HG03039 (cell line): Measurements from ENCODE around the gene MZT2B.
"Not testable (repeated sequence)": the region's sequence is repeated elsewhere in the genome, so short reads cannot be mapped to it uniquely, and the experiment has no call there.

Source experiments
- ATAC-seq: cut with Tn5 transposase; IDR thresholded peaks from one replicate; pipeline ENCODE4 v1.9.1; 2021; ENCODE audit warnings: mild to moderate bottlenecking, moderate library complexity; ENCODE audit not compliant: unreplicated experiment

MZT2B gene

DNA sequence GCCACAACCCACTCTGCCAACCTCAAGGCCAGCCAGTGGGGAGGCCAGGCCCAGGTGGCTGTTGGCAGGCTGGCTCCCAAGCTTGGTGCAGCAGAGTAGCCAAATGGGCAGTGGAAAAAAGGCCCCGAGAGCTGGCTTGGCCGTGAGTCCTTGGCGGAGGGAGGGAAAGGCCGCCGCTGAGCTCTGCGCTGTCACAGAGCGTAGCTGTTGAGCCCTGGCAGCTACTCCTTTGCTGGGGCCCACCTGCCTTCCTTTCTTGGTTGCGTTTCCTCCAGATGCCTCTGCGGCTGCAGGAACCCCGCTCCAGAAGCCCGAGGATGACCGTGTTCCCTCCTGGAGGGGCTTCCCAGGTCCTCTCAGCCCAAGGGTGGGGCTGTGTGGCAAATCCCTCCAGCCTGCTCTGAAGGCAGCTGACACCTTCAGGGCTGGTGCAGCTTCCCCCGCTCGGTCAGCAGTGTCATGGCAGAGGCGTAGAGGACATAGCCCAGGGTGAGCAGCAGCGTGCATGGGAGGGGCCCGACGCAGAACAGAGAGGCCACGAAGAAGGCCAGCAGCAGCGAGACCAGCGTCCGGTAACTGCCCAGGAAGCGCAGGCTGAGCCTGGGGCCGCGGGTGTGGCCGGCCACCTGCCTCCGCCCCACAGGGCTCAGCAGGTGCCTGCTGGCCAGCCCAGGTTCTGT is 29.8 kb upstream of the MZT2B start:
- not testable (repeated sequence) for ATAC-seq

DNA sequence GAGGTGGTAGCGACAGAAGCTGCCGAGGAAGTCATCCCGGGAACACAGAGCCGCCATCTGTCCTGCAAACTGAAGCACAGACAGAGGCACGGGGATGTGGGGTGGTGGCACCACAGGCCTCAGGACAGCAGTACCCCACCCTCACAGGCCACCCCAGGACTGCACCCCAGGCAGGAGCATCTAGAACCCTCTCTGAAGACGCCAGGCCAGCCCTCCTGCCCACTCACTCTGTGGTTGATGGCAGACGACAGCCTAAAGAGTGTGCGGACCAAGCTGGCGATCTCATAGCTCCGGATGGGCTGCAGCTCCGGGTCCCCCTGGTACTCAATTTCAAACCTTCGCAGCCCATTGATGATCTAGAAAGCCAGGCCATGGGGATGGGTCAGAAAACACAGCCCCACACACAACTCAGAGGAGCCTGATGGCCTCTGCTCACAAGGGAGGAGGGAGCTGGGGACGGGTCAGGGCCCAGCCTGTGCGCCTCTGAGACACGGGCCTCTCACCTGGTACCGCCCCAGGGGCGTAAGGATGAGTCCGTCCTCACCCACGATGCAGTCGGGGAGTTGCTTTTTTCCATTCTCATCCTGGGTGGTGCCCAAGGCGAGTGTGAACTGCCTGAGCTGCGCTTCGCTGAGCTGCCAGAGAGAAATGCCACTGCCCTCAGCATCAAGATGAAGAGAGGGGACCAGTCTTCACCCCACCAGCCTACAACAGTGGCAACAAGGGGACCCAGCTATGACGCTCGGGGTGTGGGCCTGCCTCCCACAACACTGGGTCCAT is 29.1 kb upstream of the MZT2B start:
- no peak for ATAC-seq

DNA sequence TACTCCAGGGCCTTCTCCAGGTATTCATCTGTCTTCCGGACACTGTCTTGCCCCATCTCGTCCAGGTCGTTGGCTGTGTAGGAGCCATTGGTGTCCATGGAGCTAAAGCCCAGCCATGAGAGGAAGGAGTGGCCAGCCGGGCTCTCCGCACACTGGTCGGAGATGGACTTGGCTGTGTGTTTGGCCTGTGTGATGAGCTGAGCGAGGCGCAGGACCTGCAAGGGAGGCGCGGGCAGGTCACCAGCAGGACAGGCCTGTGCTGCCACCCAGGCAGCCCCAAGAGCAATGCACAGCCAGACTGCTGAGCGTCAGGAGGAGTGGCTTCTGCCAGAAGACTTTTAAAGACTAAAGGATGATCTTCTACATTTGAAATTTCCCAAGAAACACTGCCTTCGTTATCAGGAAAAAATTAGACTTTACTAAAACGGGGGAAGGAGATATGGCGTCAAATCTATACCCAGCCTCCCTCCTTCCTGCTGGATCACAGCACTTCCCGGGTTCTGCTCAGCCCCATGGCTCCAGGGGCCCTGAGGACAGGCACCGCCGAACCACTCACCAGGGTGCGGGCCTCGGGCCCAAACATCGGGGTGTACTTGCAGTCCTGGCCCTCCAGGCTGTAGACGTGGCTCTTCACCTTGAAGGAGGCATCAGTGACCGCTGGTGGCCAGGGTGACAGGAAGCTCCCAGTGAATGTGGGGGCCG is 28.2 kb upstream of the MZT2B start:
- ATAC-seq, result not testable (repeated sequence)

DNA sequence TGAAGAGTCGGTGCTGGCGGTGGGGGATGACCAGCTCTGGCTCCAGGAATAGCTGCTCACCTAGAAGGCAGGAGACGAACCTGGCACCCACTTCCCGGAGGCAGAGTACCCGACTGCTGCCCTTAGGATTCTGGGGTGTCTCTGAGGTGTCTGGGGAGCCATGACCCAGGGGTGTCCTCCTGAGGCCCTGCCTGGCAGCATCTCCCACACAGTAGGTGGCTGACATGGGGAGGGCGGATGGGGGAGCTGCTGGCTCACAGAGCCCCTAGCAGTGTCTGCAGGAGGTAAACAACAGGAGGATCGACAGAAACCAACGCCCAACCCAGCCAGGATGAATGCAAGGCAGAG is 27.7 kb upstream of the MZT2B start:
- not testable (repeated sequence) for ATAC-seq

DNA sequence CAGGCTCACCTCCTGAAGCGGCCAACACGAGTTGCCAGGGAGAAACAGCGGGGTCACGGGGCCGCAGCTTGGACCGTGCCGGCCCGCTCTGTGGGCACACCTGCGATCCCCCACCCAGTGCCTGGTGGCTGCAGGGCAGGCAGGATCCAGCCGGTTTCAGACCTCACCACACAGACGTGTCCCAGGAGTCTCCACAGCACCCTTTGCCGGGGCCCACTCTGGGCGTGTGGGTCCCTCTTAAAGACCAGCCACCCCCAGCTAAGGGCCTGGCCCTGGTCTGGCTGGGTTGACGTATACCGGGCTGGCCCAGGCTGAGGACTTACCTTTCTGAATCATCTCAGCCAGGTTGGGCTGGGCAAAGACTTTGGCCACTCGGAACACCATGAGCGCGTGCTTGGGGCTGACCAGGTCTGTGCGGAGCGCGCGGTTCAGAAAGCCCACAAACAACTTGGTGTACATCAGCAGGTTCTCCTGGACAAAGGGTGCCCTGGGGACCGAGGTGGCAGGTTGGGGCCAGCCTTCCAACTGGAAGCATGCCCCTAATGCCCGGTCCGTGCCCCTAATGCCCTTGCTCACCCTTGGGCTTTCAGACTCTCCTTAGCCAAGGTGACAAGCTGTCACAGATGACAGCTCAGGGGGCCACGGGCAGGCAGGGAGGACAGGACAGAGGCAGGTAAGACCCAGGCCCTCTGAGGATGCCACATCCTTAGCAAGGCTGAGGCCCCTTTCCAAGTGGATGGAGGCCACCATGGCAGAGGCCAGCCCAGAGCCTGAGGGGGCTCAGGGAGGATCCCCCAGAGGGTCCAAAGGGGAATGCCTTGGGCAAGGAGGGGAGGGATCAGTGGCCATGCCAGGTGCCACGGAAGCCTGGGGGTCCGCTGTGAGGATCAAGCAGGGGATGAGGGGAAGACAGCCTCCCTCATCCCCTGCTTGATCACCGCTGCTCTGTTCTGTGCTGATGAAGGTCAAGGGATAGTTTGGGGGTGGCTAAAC is 27.0 kb upstream of the MZT2B start:
- no peak for ATAC-seq

DNA sequence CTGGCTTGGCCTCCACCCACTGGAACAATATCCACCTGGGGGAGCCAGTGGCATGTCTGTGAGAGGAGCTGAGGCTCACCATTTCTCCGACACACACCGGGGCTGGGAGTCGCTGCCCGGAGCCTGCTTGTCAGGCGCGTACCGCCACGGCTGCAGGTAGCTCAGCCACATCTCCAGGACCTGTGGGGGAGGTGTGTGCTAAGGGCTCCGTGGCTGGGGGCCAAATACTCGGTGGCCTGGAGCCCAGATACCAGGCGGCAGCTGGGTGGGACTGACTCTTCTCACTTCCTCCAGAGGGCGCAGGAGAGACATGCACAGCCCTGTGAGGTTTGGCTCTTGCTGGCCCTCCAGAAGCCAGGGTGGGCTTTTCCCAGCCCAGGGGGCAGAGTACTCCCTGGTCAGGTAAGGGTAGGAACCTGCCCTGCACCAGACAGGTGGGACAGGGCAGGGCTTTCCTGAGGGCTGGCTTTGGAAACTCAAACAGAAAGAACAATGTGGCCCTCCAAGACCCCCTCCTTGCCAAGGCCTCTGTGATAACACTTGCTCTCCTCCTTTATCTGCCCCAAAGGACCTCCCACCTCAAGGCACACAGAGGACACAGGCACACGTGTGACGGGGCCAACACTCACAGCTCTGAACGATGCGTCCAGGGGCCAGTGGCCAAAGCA is 26.0 kb upstream of the MZT2B start:
- not testable (repeated sequence) for ATAC-seq

DNA sequence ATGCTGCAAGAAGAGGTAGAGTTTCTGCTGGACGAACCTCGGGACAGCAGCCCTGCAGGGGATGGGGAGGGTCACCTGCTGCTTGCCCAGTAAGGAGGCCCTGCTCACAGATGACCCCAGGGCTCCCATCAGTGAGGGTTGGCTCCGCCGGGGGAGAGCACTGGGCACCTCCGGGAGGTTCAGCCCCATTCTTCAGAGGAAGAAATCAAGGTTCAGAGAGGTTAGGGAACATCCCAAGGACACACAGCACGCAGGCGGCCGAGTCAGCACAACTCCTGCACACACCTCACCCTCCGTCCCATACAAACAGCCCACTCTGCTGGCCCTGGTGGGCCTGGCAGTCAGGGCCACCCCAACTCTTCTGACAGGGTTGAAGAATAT is 25.4 kb upstream of the MZT2B start:
- ATAC-seq, result no peak

DNA sequence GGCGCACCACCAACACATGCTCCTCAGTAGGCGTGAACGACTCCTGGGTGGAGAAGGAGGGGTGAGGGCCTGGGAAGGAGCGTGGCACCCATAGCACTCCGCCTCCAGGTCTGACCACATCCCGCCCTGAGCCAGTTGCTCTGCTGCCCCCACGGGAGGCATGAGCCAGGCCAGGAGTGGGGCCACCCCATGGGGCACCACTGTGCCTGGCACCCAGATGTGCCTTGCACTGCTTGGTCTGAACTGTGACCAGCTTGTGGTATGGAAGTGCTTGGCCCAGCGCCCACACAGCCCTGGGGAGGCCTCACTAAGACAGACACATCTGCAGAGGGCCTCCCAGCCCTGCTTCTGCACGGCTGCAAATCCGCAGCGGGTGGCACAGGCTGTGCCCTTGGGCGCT is 24.7 kb upstream of the MZT2B start:
- ATAC-seq, result not testable (repeated sequence)

DNA sequence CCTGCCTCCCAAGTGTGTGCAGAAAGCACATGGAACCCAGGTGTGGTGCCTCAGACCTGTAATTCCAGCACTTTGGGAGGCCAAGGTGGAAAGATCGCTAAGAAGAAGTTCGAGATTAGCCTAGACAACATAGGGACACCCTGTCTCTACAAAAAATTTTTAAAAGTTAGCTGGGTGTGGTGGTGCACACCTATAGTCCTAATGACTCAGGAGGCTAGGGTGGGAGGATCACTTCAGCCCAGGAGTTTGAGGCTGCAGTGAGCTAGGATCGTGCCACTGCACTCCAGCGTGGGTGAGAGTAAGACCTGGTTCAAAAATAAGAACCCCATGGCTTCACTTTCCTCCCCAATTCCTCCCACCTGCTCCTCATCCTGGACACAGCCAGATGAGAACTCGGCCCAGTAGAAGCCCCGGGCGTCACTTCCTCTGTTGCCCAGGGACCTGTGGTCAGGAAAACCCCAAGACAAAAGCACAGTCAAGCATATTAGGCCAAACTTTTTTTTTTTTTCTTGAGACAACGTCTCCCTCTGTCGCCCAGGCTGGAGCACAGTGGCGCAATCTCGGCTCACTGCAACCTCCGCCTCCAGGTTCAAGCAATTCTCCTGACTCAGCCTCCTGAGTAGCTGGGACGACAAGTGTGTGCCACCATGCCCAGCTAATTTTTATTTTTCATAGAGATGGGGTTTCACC is 24.1 kb upstream of the MZT2B start:
- peak; percentile 74 for ATAC-seq

DNA sequence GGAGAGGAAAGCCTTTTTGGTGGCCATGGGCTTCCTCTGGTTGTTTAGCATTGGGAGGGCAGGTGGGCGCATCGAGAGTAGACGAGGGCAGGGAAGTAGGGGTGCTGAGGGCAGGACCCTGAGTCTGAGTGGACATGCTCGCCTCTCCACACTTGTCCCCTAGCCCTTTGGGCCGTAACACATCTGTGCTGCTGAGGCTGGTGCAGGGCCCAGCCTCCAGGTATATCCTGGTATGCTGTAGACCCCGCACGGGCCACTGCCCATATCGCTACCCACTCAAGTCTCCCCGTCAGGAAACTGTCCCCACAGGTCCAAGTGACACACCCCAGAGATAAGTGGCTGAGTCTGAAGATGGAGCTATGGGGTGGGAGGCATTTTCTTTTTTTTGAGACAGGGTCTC is 23.4 kb upstream of the MZT2B start:
- ATAC-seq, result no peak

DNA sequence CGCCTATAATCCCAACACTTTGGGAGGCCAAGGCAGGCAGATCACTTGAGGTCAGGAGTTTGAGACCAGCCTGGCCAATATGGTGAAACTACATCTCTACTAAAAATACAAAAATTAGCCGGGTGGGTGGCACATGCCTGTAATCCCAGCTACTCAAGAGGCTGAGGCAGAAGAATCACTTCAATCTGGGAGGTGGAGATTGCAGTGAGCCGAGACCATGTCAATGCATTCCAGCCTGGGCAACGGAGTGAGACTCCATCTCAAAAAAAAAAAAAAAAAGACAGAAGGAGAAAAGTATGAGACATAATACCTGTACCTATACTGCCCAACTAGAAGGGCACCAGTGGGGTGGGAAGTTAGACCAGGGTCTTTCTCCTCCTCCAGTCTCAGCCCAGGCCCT is 22.7 kb upstream of the MZT2B start:
- not testable (repeated sequence) for ATAC-seq

DNA sequence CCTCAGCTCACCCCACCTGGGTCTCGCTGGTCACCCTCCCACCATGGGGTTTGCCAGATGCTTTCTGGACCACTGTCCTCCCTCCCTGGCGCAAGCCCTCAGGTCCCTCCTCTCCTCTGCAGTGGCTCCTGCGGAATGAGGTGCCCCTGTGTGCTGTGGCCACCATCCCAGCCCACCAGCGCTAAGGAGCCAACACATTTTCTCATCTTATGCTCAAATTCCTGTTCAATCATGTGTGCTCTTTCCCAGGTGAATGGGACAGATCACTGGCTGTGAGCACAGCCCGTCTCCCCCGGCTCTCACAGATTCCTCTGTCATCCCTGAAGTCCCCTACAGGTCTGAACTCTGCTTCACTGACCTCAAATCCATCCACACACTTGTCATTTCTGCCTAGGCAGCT is 21.9 kb upstream of the MZT2B start:
- no peak for ATAC-seq

DNA sequence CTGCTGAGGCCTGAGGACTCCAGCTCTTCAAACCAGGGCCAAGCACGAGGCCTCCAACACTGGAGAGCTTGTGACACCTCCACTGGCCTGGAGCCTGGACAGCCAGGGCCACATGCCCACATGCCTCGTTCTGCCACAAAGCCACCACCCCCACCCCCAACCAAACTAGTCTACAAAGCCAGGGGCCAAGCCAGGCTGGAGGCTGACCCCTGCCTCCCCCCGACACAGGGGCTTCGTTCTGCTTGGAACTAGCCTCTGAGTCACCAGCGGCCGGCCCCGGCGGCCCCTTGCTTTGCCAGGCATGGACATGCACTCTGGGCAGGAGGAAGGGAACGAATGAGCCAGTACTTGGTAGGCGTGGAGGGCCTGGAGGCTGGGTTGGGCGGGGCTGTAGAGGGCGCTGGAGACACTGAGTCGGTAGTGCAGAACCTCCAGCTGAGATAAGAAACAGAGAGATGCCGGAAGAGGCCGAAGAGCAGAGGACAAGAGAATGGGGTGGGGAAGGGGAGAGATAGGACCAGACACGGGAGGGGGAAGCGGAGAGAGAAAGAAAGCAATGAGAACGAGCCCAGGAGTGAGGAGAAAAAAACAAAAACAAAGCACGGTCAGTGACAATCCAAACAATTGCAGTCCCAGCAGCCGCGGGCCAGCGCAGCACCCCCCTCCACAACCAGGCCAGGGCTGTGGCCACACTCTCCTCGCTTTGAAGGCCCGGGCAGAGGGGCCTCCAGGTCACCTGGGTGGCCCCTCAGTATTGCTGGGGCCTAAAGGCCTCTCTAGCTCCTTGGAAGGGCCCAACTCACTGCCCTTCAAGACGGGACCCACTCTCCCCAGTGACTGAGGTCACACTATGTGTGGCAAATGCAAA is 21.0 kb upstream of the MZT2B start:
- ATAC-seq, result not testable (repeated sequence)

DNA sequence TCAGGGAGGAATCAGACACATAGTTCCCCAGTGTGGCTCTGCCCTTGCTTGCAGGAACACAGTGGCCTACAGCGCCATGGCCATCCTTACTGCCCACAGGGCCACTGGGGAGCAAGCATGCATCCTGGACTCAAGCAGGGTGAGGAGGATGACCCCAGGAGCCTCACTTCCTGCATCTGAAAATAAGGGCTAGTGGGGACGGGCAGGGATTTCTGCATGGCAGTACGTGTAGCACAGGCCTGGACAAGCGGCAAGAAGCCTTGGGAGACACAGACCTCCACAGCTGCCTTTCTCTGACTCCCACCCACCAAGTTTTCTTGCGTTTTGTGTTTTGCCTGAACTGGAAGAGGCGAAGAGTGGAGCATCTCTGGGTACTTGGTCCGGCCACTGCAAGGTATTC is 19.6 kb upstream of the MZT2B start:
- not testable (repeated sequence) for ATAC-seq

DNA sequence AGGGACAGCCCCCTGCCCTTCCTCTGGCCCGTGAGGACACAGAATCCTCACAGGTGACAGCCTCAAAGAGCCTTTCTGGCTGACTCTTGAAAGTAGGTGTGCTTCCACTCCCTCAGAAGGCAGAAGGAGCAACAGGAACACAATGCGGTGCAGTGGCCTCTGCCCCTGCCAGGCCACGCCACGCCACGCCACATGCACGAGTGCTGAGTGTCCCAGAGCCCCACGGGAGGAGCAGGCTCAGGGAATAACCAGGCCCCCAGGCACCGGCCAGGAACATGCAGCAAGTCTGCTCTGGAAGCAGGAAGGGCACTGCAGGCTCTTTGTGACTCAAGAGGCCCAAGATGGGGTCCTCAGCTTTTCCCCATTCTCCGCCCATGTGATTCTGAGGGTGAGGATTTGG is 19.1 kb upstream of the MZT2B start:
- no peak for ATAC-seq

DNA sequence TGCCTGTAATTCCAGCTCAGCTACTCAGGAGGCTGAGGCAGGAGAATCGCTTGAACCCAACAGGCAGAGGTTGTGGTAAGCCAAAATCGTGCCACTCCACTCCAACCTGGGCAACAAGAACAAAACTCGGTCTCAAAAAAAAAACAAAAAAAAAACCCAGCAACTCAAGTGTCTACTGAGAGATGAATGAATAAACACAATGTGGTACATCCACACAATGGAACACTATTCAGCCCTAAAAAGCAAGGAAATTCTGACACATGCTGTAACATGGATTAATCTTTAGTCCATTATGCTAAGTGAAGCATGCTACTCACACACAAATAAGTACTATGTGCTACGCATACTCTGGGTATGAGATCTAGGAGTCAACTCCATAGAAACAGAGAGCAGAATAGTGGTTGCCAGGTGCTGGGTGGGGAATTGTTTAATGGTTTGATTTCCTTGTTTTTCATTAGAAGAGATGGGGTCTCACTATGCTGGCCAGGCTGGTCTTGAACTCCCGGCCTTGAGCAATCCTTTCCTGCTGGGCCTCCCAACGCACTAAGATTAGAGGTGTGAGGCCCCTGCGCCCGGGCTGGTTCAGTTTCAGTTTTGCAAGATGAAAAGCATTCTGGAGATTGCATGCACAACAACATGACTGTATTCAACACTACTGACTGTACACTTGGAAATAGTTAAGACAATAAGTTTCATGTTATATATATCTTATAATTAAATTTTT is 16.6 kb upstream of the MZT2B start:
- no peak for ATAC-seq

DNA sequence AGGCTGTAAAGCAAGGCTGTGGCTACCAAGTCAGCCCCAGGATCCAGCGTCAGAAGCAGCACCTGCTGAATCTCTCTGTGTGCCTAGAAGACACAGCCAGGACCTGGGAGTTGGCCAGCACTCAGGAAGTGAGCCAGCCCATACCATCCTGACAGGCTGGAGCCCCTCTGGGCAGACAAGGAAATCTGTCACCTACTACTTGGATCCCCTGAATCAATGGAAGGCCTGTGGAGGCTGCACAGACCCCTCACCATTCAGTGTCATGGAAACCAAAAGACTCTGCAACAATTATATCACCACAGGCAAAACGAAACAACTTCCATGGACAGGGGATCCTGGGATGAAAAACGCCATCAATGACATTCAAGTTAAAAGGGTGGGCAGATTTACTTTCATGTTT is 15.5 kb upstream of the MZT2B start:
- ATAC-seq, result not testable (repeated sequence)

DNA sequence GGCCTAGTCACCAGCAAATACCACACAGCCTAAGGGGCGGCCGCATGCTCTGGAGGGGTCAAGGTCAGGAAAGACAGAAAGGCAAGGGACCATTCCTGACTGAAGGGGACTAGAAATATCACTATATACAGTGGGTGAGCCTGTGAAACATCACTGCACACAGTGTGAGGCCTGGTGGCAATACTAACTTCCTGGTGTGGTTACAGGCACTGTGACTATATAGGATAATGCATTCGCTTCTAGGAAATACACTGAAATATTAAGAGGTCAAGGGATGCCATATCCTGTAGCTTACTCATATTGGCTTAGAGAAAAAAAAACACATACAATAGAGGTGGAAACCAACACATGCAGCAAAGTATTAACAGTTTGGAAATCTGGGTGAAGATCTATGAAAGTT is 12.9 kb upstream of the MZT2B start:
- ATAC-seq, result not testable (repeated sequence)
